Small intestine (tissue), 7 donors: ENCODE measurements around the gene COQ8B. TPM values are rescaled to one million over a fixed set of nuclear protein-coding genes. Genes with fewer than 3 reads are reported as not detected.
A peak's percentile ranks its signal among the peaks of the same experiment; 100 is the strongest.

Experiments used
- DNase-seq, 2 donors: peaks; one replicate each; pipeline versions ENCODE4 v3.0.0 to v3.0.0-alpha.2; 2013
- FAIRE-seq: peaks from 2 replicates; lab custom pipeline; 2012; peaks lifted over from hg19 to GRCh38; lab: Jason Lieb, UNC
- H3K27ac ChIP-seq, 3 donors: one replicate each; pipeline ENCODE4 v1.5.1; 2013; ENCODE audit warnings: low read length in 2 of 3, mild to moderate bottlenecking in 2 of 3, control low read depth in 1 of 3, inconsistent platforms in 1 of 3, low read depth in 1 of 3, moderate library complexity in 1 of 3
- H3K27me3 ChIP-seq, 3 donors: one replicate each; pipeline ENCODE4 v1.6.1; 2013; ENCODE audit warnings: low read length in 3 of 3, inconsistent platforms in 1 of 3; ENCODE audit not compliant: control insufficient read depth in 3 of 3, insufficient read depth in 3 of 3
- H3K36me3 ChIP-seq, 3 donors: one replicate each; pipeline ENCODE4 v1.6.1; 2013; ENCODE audit warnings: low read length in 3 of 3, inconsistent platforms in 1 of 3, low read depth in 1 of 3, mild to moderate bottlenecking in 1 of 3, moderate library complexity in 1 of 3; ENCODE audit not compliant: control insufficient read depth in 3 of 3, insufficient read depth in 2 of 3
- H3K4me1 ChIP-seq, 3 donors: one replicate each; pipeline ENCODE4 v1.6.1; 2013; ENCODE audit warnings: low read length in 2 of 3, inconsistent platforms in 1 of 3, low read depth in 1 of 3, mild to moderate bottlenecking in 1 of 3, moderate library complexity in 1 of 3; ENCODE audit not compliant: control insufficient read depth in 3 of 3, insufficient read depth in 2 of 3
- H3K4me3 ChIP-seq, 3 donors: one replicate each; pipeline ENCODE4 v1.5.1; 2013; ENCODE audit warnings: low read length in 3 of 3, control low read depth in 1 of 3, inconsistent platforms in 1 of 3, low read depth in 1 of 3, mild to moderate bottlenecking in 1 of 3, moderate library complexity in 1 of 3
- H3K9me3 ChIP-seq, 2 donors: one replicate each; pipeline ENCODE4 v1.6.1; 2013; ENCODE audit warnings: low read depth in 1 of 2, low read length in 1 of 2; ENCODE audit not compliant: control insufficient read depth in 2 of 2, insufficient read depth in 1 of 2
- WGBS, 3 donors: extraction: QIAGEN DNeasy Blood & Tissue Kit; methylation state at CpG; one replicate each; pipeline ENCODE4 v1.1.7; 2013; 5-methylcytosine and 5-hydroxymethylcytosine counted together
- polyA plus RNA-seq, 4 donors: library from polyadenylated mRNA; stranded (reverse) in 3 of 4; unstranded in 1 of 4; fragments of 200-250 nt in 3 of 4; fragments of 120-200 nt in 1 of 4; gene quantifications; one replicate each; pipeline versions ENCODE4 v1.2.1 to v1.2.3, GENCODE V29; 2013
- donor health status: healthy with polysubstance abuse.
- donor health status: control.
- donor health status: control.
- donor health status: Bipolar disorder and iron deficiency.
- donor health status: healthy.

COQ8B gene
- polyA plus RNA-seq, 4 donors, result 29.2 to 45.5 (median 42.8) TPM

DNA sequence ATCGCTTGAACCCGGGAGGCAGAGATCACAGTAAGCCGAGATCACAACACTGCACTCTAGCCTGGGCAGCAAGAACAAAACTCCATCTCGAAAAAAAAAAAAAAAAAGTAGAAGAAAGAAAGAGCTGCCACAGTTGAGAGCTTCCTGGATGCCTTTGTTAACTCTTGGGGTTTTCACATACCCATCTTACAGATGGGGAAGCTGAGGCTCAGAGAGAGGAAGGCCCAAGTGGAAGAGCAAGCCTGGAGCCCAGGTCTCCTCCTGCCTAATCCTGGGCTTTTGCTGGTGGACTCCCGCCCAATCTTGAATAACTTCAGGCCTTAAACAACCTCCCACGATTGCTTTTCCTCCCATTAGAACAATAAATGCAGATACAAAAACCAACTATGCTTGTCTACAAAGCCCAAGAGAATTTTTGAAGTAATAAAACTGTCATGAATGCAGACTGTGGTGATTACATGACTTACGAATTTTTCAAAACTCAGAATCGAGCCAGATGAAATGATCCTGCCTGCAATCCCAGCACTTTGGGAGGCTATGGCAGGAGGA is 73.9 kb downstream of the COQ8B start:
- Histone ChIP-seq H3K4me3 (no peak overlapping the region), H3K36me3 (no peaks in the 10 kb centered on the region), H3K9me3 (no peaks in the 10 kb centered on the region), H3K27me3 (no peaks in the 10 kb centered on the region), H3K4me1 (no peaks in the 10 kb centered on the region), H3K27ac (no peak overlapping the region)
- FAIRE-seq (no peak), DNase-seq (no peak)
- 72 to 80% (median 76%) methylated on average over 7 to 8 of the region's 8 CpGs for WGBS, 3 donors

- peak overlapping the region in 1 of 3 donors; percentile 48 for H3K27ac ChIP-seq
- no peak for FAIRE-seq
Observed at GRCh38 chr19:40642051-40642706, 74.5 kb downstream of the COQ8B start.

More at GRCh38 chr19:40642051-40642706, 74.5 kb downstream of the COQ8B start:
- no peaks in the 10 kb centered on the region for H3K27me3 ChIP-seq
- WGBS, 3 donors, result 85 to 89% (median 86%) methylated on average over 17 to 18 of the region's 18 CpGs
- no peaks in the 10 kb centered on the region for H3K36me3 ChIP-seq
- no peaks in the 10 kb centered on the region for H3K9me3 ChIP-seq
- no peak overlapping the region for H3K4me3 ChIP-seq
- H3K4me1 ChIP-seq, result no peaks in the 10 kb centered on the region
- no peak for DNase-seq

Other genes with a start within 250 kb of the COQ8B start
- gene SPTBN4, start 249.9 kb downstream of the COQ8B start, polyA plus RNA-seq, result 1 to 10 TPM in 3 of 4 donors, not detected in 1; 1.1 to 2.0 (median 1.8) TPM
- 10 to 100 TPM; 27.0 to 70.3 (median 60.4) TPM for gene SHKBP1, start 140.0 kb downstream of the COQ8B start, polyA plus RNA-seq
- 100 to 1,000 TPM in 2 of 4 donors, 10 to 100 TPM in 2; 63.3 to 222 (median 116) TPM for gene LTBP4, start 115.5 kb downstream of the COQ8B start, polyA plus RNA-seq
- 10 to 100 TPM in 2 of 4 donors, 1 to 10 TPM in 2; 6.2 to 15.6 (median 9.9) TPM for gene NUMBL, start 26.2 kb downstream of the COQ8B start, polyA plus RNA-seq
- gene ITPKC, start 226 bp upstream of the COQ8B start, polyA plus RNA-seq, result 10 to 100 TPM; 22.7 to 36.5 (median 25.5) TPM
- 10 to 100 TPM; 12.1 to 27.5 (median 18.0) TPM for gene ACTMAP, start 33.6 kb upstream of the COQ8B start, polyA plus RNA-seq
- 10 to 100 TPM; 25.7 to 77.8 (median 52.7) TPM for gene SNRPA, start 34.3 kb upstream of the COQ8B start, polyA plus RNA-seq
- 1 to 10 TPM in 3 of 4 donors, not detected in 1; 2.7 to 4.3 (median 3.2) TPM for gene MIA, start 58.6 kb upstream of the COQ8B start, polyA plus RNA-seq
- gene RAB4B, start 61.4 kb upstream of the COQ8B start, polyA plus RNA-seq, result 10 to 100 TPM; 20.1 to 48.1 (median 43.1) TPM
- gene EGLN2, start 82.3 kb upstream of the COQ8B start, polyA plus RNA-seq, result 100 to 1,000 TPM in 1 of 4 donors, 10 to 100 TPM in 3; 60.1 to 103 (median 81.3) TPM
- under 1 TPM in 2 of 4 donors, not detected in 2; 0.04 to 0.18 TPM for gene CYP2A6, start 133.6 kb upstream of the COQ8B start, polyA plus RNA-seq
- gene CYP2A7, start 165.3 kb upstream of the COQ8B start, polyA plus RNA-seq, result under 1 TPM in 1 of 4 donors, not detected in 3; 0.13 TPM